HG02642 (cell line): ENCODE data around the gene PTEN.

Experiments
- ATAC-seq: cut with Tn5 transposase; IDR thresholded peaks from one replicate; pipeline ENCODE4 v1.9.1; 2021; ENCODE audit warnings: mild to moderate bottlenecking; ENCODE audit not compliant: unreplicated experiment, poor library complexity

PTEN gene

DNA sequence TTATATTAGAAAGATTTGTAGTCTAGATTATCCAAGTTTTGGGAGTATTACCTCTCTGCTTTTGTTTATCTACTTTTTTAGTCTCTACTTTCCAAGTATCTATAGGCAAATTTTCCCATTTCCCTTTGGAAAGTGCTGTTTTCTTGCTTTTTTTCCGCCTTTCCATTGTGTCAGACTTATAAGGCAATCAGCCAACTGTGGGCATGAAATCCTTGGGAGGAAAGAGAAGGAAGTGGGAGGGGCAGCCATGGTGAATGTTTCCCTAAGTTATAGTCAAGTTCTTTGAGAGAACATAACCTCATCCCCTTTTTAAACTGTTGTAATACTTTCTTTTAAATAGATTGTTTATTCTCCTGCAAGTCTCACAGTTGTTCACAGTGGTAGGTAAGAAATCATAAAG, 52.6 kb downstream of the PTEN start:
- no peak for ATAC-seq

DNA sequence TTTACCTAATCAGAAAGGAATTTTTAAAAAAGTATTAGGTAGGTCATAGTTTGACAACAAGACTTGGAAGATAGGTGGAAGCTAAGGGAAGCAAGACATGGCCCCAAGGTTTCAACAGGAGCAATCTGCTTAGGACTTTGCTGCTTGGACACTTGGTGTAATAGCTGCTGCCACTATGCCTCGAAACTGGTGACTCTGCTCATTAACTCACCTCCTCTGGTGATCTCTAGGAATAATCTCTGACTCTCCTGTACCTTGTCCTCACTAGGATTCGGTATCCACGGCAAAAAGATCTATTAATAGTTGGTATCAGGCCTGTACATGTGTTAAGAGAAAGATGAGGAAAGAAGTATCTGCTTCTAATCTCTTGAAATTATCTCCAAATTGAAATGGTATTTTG, 53.1 kb downstream of the PTEN start:
- ATAC-seq, result no peak

DNA sequence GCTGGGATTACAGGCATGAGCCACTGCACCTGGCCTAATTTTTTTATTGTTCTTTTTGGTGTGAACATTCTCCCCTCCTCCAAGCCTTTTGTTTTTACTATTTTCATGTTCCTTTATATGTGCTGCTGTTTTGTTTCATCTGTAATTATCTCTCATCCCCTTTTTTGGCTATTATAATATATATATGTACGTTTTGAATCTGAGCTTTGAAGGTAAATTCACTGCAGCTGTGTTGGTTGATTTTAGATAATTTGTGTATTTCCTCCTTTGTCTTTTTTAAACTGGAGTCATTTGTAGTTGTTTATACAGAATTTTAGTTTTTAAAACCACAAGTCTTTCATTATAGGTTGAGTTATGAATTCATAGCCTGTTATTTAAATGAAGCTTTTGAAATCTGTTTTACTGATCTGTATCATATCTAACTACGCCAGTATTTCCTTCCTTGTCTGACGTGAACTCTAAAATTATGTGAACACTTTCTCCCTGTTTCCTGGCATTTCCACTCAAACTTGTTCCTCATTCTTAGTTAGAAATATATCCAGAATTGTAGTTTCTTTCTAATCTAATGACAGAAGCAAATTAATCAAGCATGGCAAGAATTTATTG, 54.9 kb downstream of the PTEN start:
- ATAC-seq, result no peak

DNA sequence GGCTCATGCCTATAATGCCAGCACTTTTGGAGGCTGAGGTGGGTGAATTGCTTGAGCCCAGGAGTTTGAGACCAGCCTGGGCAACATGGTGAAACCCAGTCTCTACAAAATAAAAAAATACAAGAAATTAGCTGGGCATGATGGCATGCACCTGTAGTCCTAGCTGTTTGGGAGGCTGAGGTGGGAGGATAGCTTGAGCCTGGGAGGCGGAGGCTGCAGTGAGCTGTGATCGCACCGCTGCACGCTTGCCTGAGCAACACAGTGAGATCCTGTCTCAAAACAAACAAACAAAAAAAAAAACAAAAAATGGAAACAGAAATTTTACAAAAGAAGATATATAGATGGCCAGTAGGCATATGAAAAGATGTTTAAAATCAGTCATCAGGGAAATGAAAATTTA, 57.1 kb downstream of the PTEN start:
- no peak for ATAC-seq

DNA sequence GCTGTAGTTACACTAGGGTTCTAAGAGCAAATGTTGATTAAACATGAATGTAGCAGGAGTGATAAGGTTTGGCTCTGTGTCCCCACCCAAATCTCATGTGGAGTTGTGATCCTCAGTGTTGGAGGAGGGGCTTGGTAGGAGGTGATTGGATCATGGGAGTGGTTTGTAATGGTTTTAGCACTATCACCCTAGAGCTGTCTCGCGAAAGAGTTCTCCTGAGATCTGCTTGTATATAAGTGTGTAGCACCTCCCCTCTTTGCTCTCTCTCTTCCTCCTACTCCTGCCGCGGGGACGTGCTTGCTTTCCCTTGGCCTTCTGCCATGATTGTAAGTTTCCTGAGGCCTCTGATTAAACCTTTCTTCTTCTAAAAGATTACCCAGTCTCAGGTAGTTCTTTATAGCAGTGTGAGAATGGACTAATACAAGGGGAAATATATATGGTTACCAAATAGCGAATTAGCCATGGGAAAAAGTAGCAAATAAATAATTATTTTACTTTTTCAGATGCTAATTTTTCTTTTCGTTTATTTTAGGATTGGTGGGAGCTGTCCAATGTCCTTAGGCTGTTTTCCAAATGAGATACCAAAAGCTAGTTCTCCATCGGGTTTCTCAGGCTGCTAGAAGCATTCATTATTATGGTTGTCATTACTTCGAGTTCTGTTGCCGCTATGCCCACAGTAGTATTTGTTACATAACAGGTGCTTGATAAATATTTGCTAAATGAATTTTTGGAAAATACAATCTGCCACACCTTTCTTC, 58.7 kb downstream of the PTEN start:
- no peak for ATAC-seq

DNA sequence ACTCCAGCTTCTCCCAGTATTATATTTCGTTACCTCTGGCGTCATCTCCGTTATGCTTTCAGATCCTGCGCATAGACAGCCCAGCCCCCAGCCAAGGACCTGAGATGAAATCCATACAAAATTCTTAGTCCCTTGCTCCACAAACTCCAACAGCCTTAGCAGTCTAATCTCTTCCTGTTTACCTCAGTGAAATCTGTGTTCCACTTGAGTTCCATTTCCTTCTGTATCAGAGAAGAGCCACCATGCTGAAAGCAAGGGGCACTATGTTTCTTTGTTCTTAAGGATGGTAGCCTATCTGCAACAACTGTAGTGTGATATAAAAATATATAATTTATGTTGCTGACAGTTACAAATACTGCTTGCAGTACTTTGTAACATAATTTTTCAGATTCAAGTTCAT, 59.8 kb downstream of the PTEN start:
- no peak for ATAC-seq

DNA sequence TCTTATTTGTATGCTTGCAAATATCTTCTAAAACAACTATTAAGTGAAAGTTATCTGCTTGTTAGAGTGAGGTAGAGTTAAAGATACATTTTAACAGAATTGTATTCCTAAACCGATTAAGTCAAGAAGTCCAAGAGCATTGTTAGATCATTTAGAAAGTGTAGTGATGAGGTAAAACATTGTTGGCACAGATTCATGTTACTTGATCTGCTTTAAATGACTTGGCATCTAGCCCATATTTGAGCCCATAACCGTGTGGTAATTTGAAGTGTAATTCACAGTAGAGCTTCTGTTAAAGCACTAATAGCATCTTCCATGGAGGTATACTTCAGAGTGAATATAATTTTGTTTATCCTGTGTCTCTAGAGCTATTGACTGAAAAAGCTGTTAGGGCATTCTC, 62.1 kb downstream of the PTEN start:
- no peak for ATAC-seq

DNA sequence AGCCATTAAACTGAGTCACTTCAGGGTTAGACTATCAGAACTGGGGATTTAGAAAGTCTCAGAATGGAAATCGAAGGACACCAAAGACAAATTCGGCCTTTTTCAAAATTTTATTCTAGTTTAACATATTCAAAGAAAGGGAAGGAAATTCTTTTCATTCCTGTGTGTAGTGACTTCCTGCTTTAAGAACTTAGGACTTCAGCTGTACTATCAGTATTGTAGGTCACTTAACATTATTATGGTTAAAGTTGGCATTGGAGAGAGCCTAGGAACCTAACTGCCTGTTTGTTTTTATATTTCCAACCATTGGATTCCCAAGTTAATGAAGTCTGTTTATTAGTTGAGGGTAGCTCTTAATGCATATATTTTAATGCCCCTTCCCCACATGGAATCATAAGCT, 63.7 kb downstream of the PTEN start:
- ATAC-seq, result no peak

DNA sequence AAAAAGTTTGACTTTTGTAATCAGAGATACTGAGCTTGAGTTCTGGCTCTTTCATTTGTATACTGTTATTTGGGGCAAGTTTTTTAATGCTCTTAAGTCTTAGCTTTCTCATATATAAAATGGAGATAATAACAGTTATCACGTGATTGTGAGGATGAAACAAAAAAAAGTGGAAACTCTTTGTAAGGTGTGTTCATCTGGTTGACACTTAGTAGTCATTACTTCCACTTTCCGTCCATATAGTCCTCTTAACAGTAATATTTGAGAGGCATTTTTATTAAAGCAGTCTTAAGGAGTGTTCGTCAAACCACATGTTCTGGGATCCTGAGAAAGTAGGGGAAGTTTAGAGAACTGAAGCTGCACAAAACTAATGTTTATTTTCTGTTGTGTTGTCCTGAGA, 65.6 kb downstream of the PTEN start:
- no peak for ATAC-seq

DNA sequence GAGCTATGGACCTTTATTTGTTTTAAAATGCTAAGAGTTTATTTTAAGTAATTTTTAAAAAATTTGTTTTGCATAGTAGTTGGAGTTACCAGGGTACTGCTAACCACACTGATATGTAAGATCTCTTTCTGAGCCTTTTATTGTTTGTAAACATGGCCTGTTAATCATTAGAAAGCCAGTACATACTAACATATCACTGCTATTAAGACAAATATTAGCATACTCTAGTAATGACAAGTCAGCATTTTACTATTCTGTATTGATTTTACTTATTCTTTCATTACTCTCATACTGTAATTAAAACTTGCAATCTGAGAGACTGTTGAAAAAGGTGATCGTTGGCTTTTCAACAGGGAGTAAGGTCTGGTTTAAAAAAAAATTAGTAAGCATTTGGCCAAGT, 66.7 kb downstream of the PTEN start:
- no peak for ATAC-seq

DNA sequence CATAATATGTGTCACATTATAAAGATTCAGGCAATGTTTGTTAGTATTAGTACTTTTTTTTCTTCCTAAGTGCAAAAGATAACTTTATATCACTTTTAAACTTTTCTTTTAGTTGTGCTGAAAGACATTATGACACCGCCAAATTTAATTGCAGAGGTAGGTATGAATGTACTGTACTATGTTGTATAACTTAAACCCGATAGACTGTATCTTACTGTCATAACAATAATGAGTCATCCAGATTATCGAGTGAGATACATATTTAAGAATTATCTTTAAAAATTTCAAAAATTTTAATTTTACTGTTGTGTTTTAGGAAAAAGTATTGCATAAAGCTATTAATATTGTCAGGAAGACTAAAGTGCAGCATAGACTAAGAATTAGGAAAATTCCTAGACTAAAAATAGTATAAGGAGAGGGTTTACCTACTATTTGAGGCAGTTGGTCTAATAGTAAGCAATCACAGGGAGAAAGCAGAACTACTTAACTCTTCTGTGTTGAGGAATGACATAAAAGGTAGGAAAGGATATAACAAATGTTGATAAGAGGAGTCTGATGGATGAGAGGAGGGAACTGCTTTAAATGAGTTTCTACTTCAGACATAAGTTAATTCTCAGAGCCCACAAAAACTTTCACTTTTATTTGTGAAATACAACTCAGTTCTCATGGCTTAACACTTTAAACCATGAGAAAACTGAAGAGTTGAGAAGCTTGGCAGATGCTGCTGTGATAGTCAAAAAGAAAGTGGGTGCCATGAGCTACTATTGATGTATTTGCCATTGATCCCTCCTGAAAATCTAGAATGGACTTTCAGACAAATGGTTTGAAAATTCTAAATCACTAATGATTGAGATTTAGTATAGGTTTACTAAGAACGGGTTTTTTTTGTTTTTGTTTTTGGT, 67.8 kb downstream of the PTEN start:
- ATAC-seq, result no peak

DNA sequence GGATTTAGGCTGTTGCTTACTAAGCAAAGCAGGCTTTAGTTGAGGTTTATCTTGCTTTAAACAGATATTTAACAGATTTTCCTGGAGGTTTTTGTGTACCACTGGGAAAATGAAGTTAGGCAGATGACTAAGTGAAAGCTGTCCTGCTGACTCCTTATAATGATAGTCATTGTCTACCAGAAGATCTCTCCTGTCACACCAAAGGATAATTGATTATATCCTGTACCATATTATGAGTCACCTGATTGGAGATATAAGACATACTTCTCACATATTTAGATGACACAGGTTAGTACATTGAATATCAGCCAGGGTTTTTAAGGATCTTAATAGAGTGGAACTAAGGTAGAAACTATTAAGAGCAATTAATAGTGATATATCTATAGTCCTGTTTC, 68.4 kb downstream of the PTEN start:
- no peak for ATAC-seq

DNA sequence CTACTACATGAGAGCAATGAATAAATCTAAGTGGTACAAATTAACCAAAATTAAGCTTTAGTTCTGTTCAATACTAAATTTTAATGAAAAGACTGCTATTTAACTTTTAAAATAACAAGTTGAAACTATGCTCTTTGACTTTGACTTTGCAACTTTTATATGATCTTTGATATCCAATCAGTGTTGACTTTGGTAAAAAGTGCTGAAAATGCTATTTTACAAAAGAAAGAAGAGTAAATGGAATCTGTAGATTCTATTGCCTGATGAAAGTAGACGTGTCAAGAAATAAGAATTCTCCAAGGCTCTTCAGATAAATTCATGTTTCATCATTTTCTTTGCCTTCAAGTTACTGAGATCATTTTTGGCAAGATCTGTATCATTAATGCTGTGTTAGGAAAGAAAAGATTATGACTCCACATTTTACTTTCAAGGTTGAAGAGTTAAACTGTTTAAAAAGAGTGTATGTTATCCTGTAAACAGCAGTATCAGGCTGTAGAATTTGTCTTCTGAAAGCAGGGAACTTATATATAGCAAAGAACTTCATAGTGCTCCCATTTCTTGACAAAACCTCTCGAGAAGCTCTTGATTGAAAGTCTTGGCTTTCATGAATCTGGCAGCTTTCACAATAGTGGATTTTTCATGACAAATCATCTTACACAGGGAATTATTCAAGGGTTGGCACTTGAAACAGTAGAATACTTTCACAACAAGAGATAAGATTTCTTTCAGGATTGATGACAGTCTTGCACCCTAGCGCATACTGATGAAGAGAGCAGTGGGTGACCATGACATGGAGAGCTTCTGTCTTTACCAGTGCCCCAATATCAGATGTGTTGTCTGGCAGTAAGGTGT, 72.1 kb downstream of the PTEN start:
- ATAC-seq, result no peak

DNA sequence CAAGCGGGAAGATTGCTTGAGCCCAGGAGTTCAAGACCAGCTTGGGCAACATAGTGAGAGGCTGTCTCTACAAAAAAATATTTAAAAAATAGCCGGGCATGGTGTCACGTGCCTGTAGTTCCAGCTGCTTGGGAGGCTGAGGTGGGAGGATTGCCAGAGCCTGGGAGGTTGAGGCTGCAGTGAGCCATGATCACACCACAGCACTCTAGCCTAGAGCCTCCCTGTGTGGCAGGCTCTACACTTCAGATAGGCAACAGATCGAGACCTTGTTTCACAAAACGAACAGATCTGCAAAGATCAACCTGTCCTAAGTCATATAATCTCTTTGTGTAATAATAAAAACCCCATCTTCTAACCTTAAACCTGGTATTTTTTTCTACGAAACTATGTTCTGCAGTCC, 76.8 kb downstream of the PTEN start:
- ATAC-seq, result no peak

DNA sequence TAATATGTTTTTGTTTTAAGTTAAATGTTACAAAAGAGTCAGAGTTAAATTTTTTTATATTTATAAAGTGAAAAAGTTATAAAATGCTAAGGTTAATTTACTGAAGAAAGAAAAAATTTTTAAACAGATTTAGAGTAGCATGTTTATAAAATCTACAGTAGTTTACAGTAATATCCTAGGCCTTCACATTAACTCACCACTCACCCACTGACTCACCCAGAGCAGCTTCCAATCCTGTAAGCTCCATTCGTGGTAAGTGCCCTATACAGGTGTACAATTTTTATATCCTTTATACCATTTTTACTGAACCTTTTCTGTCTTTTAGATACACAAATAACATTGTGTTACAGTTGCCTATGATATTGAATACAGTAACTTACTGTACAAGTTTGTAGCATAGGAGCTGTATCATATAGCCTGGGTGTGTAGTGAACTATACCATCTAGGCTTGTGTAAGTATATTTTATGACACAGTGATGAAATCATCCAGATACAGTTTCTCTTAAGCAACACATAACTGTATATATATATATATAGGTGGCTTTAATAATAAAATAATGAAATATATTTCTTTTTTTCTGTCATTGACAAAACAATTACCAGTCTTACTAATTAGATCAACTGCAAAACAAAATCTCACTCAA, 79.6 kb downstream of the PTEN start:
- no peak for ATAC-seq

DNA sequence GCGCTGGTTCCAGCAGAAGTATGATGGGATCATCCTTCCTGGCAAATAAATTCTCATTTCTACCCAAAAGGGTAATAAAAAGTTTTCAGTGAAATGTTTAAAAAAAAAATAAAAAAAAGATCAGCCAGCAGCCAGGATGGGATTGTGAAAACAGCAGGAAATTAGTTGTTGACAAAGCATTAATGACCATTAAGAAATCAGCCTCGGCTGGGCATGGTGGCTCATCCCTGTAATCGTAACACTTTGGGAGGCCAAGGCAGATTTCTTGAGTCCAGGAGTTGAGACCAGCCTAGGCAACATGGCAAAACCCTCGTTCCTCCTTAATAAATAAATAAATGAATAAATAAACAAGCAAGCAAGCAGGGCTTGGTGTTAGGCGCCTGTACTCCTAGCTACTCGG, 82.6 kb downstream of the PTEN start:
- ATAC-seq, result no peak

DNA sequence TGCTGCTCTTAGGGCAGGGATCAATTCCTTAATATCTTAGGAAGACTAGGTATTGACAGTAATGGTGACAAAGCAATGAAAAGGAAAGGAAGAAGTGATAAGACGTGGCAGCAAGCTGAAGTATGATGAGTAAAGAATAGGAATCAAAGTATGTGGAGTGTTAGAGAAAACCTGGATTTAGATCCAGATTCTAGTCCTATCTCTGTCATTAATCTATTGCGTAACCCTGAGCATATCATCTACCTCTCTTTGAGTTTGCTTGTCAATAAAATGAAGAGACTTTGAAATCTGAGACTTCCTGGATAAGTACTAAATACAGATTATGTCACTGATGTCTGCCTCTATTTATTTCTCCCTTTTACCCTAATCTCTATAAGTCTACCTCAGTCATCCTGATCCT, 89.2 kb downstream of the PTEN start:
- no peak for ATAC-seq

DNA sequence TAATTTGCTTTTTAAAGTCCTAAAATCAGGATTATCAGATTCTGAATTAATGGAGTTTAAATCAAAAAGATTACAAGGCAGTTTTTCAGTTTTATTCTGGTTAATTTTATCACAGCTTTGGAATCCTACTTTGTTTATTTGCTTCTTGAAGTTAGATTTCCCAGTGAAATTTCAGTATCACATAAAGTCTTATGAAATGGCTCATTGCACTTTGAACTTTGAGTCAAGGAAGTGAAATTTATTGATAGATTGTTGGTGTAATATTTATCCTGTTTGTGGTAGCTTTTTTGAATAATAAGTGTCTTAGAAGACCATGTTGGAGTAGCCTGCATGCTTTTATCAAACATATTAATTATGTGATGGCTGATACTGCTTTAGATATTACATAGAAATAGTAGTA, 92.6 kb downstream of the PTEN start:
- no peak for ATAC-seq

DNA sequence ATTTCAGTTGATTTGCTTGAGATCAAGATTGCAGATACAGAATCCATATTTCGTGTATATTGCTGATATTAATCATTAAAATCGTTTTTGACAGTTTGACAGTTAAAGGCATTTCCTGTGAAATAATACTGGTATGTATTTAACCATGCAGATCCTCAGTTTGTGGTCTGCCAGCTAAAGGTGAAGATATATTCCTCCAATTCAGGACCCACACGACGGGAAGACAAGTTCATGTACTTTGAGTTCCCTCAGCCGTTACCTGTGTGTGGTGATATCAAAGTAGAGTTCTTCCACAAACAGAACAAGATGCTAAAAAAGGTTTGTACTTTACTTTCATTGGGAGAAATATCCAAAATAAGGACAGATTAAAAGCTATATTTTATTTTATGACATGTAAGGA, 94.3 kb downstream of the PTEN start:
- ATAC-seq, result no peak

DNA sequence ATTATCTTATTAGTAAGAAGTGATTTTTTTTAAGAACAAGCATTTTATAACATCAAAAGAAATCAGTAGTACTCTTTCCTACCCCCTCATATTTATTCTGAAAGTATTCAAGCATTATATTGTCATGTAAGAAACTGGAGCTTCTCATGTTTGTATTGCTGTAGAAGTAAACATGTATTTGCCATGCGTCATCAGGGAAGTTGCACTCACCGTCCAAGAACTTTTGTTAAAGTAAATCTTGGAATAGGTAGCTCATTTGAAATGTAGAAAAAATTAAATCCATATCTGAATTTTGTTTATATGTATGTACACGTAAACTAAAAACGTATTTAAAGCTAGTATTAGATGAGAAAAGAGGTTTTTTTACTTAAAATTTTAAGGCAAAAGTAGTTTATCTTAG, 96.8 kb downstream of the PTEN start:
- ATAC-seq, result no peak
